ENCODE measurements around the gene PIEZO2. TPM values are rescaled to one million over a fixed set of nuclear protein-coding genes. Genes with fewer than 3 reads are reported as not detected.

PIEZO2 gene
- total RNA-seq, 6 experiments from 2014 or later = not detected

- peaks cover 3% of the 10 kb centered on the region; the same call in 1 of the 2 replicates for H3K27me3 Mint-ChIP-seq (ENCODE audit: insufficient read depth)
- no peaks in the 10 kb centered on the region for H3K4me1 Mint-ChIP-seq (ENCODE audit: low read depth)
- no peak overlapping the region for H3K27ac Mint-ChIP-seq
- no peaks in the 10 kb centered on the region for H3K9me3 Mint-ChIP-seq
- H3K4me3 Mint-ChIP-seq = no peak overlapping the region
- H3K36me3 Mint-ChIP-seq (ENCODE audit: low read depth) = no peaks in the 10 kb centered on the region
- DNase-seq = no peak
- TF ChIP-seq, protein P1, sequence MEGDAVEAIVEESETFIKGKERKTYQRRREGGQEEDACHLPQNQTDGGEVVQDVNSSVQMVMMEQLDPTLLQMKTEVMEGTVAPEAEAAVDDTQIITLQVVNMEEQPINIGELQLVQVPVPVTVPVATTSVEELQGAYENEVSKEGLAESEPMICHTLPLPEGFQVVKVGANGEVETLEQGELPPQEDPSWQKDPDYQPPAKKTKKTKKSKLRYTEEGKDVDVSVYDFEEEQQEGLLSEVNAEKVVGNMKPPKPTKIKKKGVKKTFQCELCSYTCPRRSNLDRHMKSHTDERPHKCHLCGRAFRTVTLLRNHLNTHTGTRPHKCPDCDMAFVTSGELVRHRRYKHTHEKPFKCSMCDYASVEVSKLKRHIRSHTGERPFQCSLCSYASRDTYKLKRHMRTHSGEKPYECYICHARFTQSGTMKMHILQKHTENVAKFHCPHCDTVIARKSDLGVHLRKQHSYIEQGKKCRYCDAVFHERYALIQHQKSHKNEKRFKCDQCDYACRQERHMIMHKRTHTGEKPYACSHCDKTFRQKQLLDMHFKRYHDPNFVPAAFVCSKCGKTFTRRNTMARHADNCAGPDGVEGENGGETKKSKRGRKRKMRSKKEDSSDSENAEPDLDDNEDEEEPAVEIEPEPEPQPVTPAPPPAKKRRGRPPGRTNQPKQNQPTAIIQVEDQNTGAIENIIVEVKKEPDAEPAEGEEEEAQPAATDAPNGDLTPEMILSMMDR (IDR thresholded peaks at IDR 0.05) = no peak
These were observed 273.6 kb downstream of the PIEZO2 start for GRCh38 chr18:10875811-10876210.

DNA sequence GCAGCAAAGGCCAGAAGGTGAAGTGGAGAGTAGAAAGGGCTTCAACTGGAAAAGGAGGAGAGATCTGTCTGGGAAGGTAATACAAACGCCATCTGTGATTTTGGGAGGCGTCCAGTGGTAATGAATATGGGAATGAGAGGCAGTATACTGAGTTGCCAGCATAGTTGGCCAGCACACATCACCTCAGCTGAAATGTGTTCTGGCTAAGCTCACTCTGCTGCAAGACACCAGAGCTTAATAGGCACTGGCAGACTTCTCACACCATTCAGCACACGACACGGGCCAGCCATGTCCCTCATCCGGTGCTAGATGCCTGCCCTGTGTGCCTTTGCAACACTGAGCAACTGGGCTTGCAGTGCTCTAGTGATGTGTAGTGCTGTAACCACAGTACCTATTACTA, 277.1 kb downstream of the PIEZO2 start:
- DNase-seq = no peak
- H3K27me3 Mint-ChIP-seq (ENCODE audit: insufficient read depth) = peaks cover 1% of the 10 kb centered on the region; the same call in 1 of the 2 replicates

GRCh38 chr18:10864722-10865121, 284.6 kb downstream of the PIEZO2 start:
- TF ChIP-seq, protein P1 (IDR thresholded peaks at IDR 0.05) = no peak
- Mint-ChIP-seq H3K36me3 (ENCODE audit: low read depth) (no peaks in the 10 kb centered on the region), H3K4me1 (ENCODE audit: low read depth) (no peaks in the 10 kb centered on the region), H3K27ac (no peak overlapping the region), H3K4me3 (no peak overlapping the region), H3K9me3 (no peaks in the 10 kb centered on the region), H3K27me3 (ENCODE audit: insufficient read depth) (peaks cover 10% of the 10 kb centered on the region)
- DNase-seq = no peak

More for the DNA sequence above, 277.1 kb downstream of the PIEZO2 start:
- no peak overlapping the region for H3K27ac Mint-ChIP-seq
- H3K9me3 Mint-ChIP-seq = no peaks in the 10 kb centered on the region
- H3K36me3 Mint-ChIP-seq (ENCODE audit: low read depth) = no peaks in the 10 kb centered on the region
- TF ChIP-seq, protein P1 (IDR thresholded peaks at IDR 0.05) = no peak
- no peaks in the 10 kb centered on the region for H3K4me1 Mint-ChIP-seq (ENCODE audit: low read depth)
- H3K4me3 Mint-ChIP-seq = no peak overlapping the region

- no peaks in the 10 kb centered on the region for H3K4me1 Mint-ChIP-seq (ENCODE audit: low read depth)
- H3K9me3 Mint-ChIP-seq = no peaks in the 10 kb centered on the region
- H3K36me3 Mint-ChIP-seq (ENCODE audit: low read depth) = no peaks in the 10 kb centered on the region
- H3K4me3 Mint-ChIP-seq = no peak overlapping the region
- DNase-seq = no peak
- peaks cover 10% of the 10 kb centered on the region for H3K27me3 Mint-ChIP-seq (ENCODE audit: insufficient read depth)
- H3K27ac Mint-ChIP-seq = no peak overlapping the region
- TF ChIP-seq, protein P1 (IDR thresholded peaks at IDR 0.05) = no peak
These were observed 286.3 kb downstream of the PIEZO2 start for GRCh38 chr18:10863026-10863425.

- peaks cover 10% of the 10 kb centered on the region for H3K27me3 Mint-ChIP-seq (ENCODE audit: insufficient read depth)
- H3K4me3 Mint-ChIP-seq = no peak overlapping the region
- no peaks in the 10 kb centered on the region for H3K4me1 Mint-ChIP-seq (ENCODE audit: low read depth)
- H3K36me3 Mint-ChIP-seq (ENCODE audit: low read depth) = no peaks in the 10 kb centered on the region
- DNase-seq = no peak
- no peaks in the 10 kb centered on the region for H3K9me3 Mint-ChIP-seq
- H3K27ac Mint-ChIP-seq = no peak overlapping the region
- TF ChIP-seq, protein P1 (IDR thresholded peaks at IDR 0.05) = no peak
These were observed 288.4 kb downstream of the PIEZO2 start for GRCh38 chr18:10860928-10861327.

DNA sequence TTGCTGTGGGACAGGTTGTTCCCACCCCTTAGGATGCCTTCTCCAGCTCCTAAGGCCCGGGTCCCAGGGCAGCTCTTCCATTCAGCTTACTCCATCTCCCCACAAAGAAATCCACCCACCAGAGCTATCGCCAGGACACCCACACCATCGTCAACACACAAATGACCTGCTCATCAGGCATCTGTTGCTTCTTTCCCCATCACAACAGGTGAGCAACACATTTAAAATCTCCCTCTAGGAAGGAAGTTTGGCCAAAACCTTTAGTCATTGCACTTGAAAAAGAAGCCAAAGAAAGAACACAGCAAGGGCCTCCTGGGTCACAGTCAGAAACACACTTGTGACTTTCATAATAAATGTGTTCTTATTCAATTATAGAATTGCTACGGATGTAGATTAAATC, 289.0 kb downstream of the PIEZO2 start:
- Mint-ChIP-seq H3K4me1 (ENCODE audit: low read depth) (no peaks in the 10 kb centered on the region), H3K9me3 (no peaks in the 10 kb centered on the region), H3K4me3 (no peak overlapping the region), H3K36me3 (ENCODE audit: low read depth) (no peaks in the 10 kb centered on the region), H3K27ac (no peak overlapping the region), H3K27me3 (ENCODE audit: insufficient read depth) (peaks cover 9% of the 10 kb centered on the region)
- no peak for DNase-seq
- TF ChIP-seq, protein P1 (IDR thresholded peaks at IDR 0.05) = no peak

All from HFFc6 (cell line).